Mesodermal cell (in vitro differentiated cells): ENCODE results near the gene COL13A1.

ENCODE experiments used
- H3K27ac ChIP-seq: 2 replicates; pipeline ENCODE4 v1.7.0; 2013; ENCODE audit warnings: mild to moderate bottlenecking, low read depth, low read length, moderate library complexity; ENCODE audit not compliant: severe bottlenecking
- H3K36me3 ChIP-seq: 2 replicates; pipeline ENCODE4 v1.7.1; 2013; ENCODE audit warnings: mild to moderate bottlenecking, low read length, moderate library complexity; ENCODE audit not compliant: control insufficient read depth, insufficient read depth
- H3K4me1 ChIP-seq: one replicate; pipeline ENCODE4 v1.7.1; 2013; ENCODE audit warnings: mild to moderate bottlenecking, low read length; ENCODE audit not compliant: insufficient read depth, control insufficient read depth, poor library complexity, severe bottlenecking
- H3K4me3 ChIP-seq: 2 replicates; pipeline ENCODE4 v1.7.0; 2013; ENCODE audit warnings: low read length, control low read depth, mild to moderate bottlenecking; ENCODE audit not compliant: insufficient read depth, poor library complexity, severe bottlenecking; ENCODE audit errors: extremely low read depth
- H3K9me3 ChIP-seq: 2 replicates; pipeline ENCODE4 v1.7.1; 2013; ENCODE audit warnings: mild to moderate bottlenecking, low read length, moderate library complexity; ENCODE audit not compliant: control insufficient read depth
- WGBS, 2 experiments: methylation state at CpG; one replicate each; pipeline ENCODE4 v1.1.5; 2013; ENCODE audit warnings: missing lambda C conversion rate in 2 of 2; ENCODE audit not compliant: insufficient coverage in 2 of 2; 5-methylcytosine and 5-hydroxymethylcytosine counted together

The COL13A1 gene

GRCh38 chr10:69845574-69846292, 44.0 kb downstream of the COL13A1 start:
- Histone ChIP-seq H3K9me3 (no peaks in the 10 kb centered on the region), H3K27ac (peak overlapping the region; percentile 23), H3K4me1 (peaks cover 40% of the 10 kb centered on the region), H3K36me3 (no peaks in the 10 kb centered on the region), H3K4me3 (no peak overlapping the region)
- 84 to 100% methylated on average over 2 to 4 of the region's 6 CpGs for WGBS, 2 experiments

- H3K4me1 ChIP-seq = peaks cover 43% of the 10 kb centered on the region
- no peaks in the 10 kb centered on the region for H3K9me3 ChIP-seq
- peak overlapping the region; percentile 36 for H3K27ac ChIP-seq
- WGBS, 2 experiments = 32 to 41% methylated on average over 11 to 12 of the region's 14 CpGs
- no peaks in the 10 kb centered on the region for H3K36me3 ChIP-seq
- H3K4me3 ChIP-seq = no peak overlapping the region
These were observed 44.7 kb downstream of the COL13A1 start for GRCh38 chr10:69846293-69846921.

GRCh38 chr10:69847458-69847857, 45.8 kb downstream of the COL13A1 start:
- H3K4me3 ChIP-seq = no peak overlapping the region
- no peaks in the 10 kb centered on the region for H3K36me3 ChIP-seq
- 59 to 91% methylated on average over 1 to 3 of the region's 5 CpGs for WGBS, 2 experiments
- peaks cover 46% of the 10 kb centered on the region for H3K4me1 ChIP-seq
- H3K27ac ChIP-seq = peak overlapping the region; percentile 79
- no peaks in the 10 kb centered on the region for H3K9me3 ChIP-seq

- no peaks in the 10 kb centered on the region for H3K36me3 ChIP-seq
- H3K27ac ChIP-seq = peak overlapping the region; percentile 79
- no peaks in the 10 kb centered on the region for H3K9me3 ChIP-seq
- H3K4me3 ChIP-seq = no peak overlapping the region
- H3K4me1 ChIP-seq = peaks cover 50% of the 10 kb centered on the region
- 64 to 80% methylated on average over 3 to 4 of the region's 5 CpGs for WGBS, 2 experiments
These were observed 46.2 kb downstream of the COL13A1 start for GRCh38 chr10:69847883-69848282.

GRCh38 chr10:69848454-69848853, 46.7 kb downstream of the COL13A1 start:
- H3K4me3 ChIP-seq = no peak overlapping the region
- no peak overlapping the region for H3K27ac ChIP-seq
- no peaks in the 10 kb centered on the region for H3K36me3 ChIP-seq
- no peaks in the 10 kb centered on the region for H3K9me3 ChIP-seq
- WGBS, 2 experiments = 90 to 97% methylated on average over 7 of the region's 7 CpGs
- H3K4me1 ChIP-seq = peaks cover 56% of the 10 kb centered on the region

GRCh38 chr10:69849825-69850224, 48.1 kb downstream of the COL13A1 start:
- Histone ChIP-seq H3K4me3 (no peak overlapping the region), H3K9me3 (no peaks in the 10 kb centered on the region), H3K27ac (no peak overlapping the region), H3K36me3 (no peaks in the 10 kb centered on the region), H3K4me1 (peaks cover 50% of the 10 kb centered on the region)
- WGBS, 2 experiments = 63 to 68% methylated on average over 7 of the region's 7 CpGs

GRCh38 chr10:69850440-69850839, 48.7 kb downstream of the COL13A1 start:
- peaks cover 50% of the 10 kb centered on the region for H3K4me1 ChIP-seq
- no peaks in the 10 kb centered on the region for H3K36me3 ChIP-seq
- H3K27ac ChIP-seq = no peak overlapping the region
- WGBS, 2 experiments = 54 to 68% methylated on average over 5 of the region's 6 CpGs
- H3K4me3 ChIP-seq = no peak overlapping the region
- no peaks in the 10 kb centered on the region for H3K9me3 ChIP-seq

GRCh38 chr10:69851306-69851705, 49.6 kb downstream of the COL13A1 start:
- H3K27ac ChIP-seq = no peak overlapping the region
- no CpG with 5 or more reads among the region's 1 CpG for WGBS, 2 experiments

GRCh38 chr10:69853064-69853463, 51.4 kb downstream of the COL13A1 start:
- H3K4me1 ChIP-seq = peaks cover 28% of the 10 kb centered on the region
- H3K36me3 ChIP-seq = no peaks in the 10 kb centered on the region
- H3K9me3 ChIP-seq = no peaks in the 10 kb centered on the region
- H3K4me3 ChIP-seq = no peak overlapping the region
- H3K27ac ChIP-seq = peak overlapping the region; percentile 10
- 30 to 39% methylated on average over 4 to 6 of the region's 7 CpGs for WGBS, 2 experiments

More at GRCh38 chr10:69851306-69851705, 49.6 kb downstream of the COL13A1 start:
- peaks cover 41% of the 10 kb centered on the region for H3K4me1 ChIP-seq
- H3K9me3 ChIP-seq = no peaks in the 10 kb centered on the region
- H3K36me3 ChIP-seq = no peaks in the 10 kb centered on the region
- H3K4me3 ChIP-seq = no peak overlapping the region

GRCh38 chr10:69854511-69855345, 53.0 kb downstream of the COL13A1 start:
- Histone ChIP-seq H3K9me3 (no peaks in the 10 kb centered on the region), H3K4me1 (peaks cover 27% of the 10 kb centered on the region), H3K4me3 (no peak overlapping the region), H3K27ac (no peak overlapping the region), H3K36me3 (no peaks in the 10 kb centered on the region)
- 94 to 96% methylated on average over 8 to 9 of the region's 10 CpGs for WGBS, 2 experiments
